Measurements from ENCODE around the gene CACNA1F.

Gene CACNA1F

GRCh38 chrX:49243166-49243565, 10.0 kb upstream of the CACNA1F start:
- no peak for DNase-seq (ENCODE audit: extremely low read depth, low read depth)
- TF ChIP-seq, protein P1, sequence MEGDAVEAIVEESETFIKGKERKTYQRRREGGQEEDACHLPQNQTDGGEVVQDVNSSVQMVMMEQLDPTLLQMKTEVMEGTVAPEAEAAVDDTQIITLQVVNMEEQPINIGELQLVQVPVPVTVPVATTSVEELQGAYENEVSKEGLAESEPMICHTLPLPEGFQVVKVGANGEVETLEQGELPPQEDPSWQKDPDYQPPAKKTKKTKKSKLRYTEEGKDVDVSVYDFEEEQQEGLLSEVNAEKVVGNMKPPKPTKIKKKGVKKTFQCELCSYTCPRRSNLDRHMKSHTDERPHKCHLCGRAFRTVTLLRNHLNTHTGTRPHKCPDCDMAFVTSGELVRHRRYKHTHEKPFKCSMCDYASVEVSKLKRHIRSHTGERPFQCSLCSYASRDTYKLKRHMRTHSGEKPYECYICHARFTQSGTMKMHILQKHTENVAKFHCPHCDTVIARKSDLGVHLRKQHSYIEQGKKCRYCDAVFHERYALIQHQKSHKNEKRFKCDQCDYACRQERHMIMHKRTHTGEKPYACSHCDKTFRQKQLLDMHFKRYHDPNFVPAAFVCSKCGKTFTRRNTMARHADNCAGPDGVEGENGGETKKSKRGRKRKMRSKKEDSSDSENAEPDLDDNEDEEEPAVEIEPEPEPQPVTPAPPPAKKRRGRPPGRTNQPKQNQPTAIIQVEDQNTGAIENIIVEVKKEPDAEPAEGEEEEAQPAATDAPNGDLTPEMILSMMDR (IDR thresholded peaks at IDR 0.05; ENCODE audit: low read depth, low read length) = no peak

DNA sequence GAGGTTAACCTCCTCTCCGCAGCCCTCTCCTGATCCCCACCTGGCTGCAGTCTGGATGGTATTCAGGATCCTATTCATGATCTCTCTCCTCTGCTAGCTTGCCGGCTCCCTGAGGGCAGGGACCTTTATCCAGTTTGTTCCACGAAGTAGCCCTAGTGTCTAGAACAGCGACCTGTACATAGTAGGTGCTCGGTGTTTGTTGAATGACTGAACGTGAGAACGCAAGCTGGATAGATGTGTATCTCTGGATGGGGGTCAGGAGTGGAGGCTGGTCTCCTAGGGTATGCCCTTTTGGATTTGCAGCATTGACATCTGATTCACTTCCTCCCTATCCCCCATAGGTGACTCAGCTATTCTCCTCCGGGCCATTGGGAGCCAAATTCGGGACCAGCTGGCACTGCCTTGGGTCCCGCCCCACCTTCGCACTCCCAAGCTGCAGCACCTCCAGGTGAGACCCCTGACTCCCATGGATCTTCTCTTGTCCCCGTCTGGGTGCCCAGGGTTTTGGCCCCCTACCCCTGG, 9.5 kb upstream of the CACNA1F start:
- DNase-seq (ENCODE audit: extremely low read depth, low read depth) = no peak
- TF ChIP-seq, protein P1 (IDR thresholded peaks at IDR 0.05; ENCODE audit: low read depth, low read length) = no peak

DNA sequence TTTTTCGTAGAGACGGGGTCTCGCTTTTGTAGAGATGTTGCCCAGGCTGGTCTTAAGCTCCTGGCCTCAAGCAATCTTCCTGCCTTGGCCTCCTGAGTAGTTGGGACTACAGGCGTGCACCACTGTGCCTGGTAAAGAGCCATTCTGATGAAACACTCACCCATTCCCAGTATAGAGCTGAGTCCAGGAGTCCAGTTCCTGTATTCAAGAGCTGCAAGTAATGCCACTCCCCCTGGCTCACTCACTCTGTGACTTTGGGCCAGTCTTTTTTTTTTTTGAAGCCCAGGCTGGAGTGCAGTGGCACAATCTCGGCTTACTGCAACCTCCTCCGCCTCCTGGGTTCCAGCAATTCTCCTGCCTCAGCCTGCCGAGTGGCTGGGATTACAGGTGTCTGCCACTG, 5.6 kb upstream of the CACNA1F start:
- TF ChIP-seq, protein P1 (IDR thresholded peaks at IDR 0.05; ENCODE audit: low read depth, low read length) = no peak
- no peak for DNase-seq (ENCODE audit: extremely low read depth, low read depth)

- TF ChIP-seq, protein P1 (IDR thresholded peaks at IDR 0.05; ENCODE audit: low read depth, low read length) = no peak
- no peak for DNase-seq (ENCODE audit: extremely low read depth, low read depth)
Measured at GRCh38 chrX:49237060-49237459, 3.9 kb upstream of the CACNA1F start.

- no peak for DNase-seq (ENCODE audit: extremely low read depth, low read depth)
- TF ChIP-seq, protein P1 (IDR thresholded peaks at IDR 0.05; ENCODE audit: low read depth, low read length) = no peak
Measured at GRCh38 chrX:49233887-49234555, 881 bp upstream of the CACNA1F start.

GRCh38 chrX:49232525-49232924, 615 bp downstream of the CACNA1F start:
- TF ChIP-seq, protein P1 (IDR thresholded peaks at IDR 0.05; ENCODE audit: low read depth, low read length) = no peak

DNA sequence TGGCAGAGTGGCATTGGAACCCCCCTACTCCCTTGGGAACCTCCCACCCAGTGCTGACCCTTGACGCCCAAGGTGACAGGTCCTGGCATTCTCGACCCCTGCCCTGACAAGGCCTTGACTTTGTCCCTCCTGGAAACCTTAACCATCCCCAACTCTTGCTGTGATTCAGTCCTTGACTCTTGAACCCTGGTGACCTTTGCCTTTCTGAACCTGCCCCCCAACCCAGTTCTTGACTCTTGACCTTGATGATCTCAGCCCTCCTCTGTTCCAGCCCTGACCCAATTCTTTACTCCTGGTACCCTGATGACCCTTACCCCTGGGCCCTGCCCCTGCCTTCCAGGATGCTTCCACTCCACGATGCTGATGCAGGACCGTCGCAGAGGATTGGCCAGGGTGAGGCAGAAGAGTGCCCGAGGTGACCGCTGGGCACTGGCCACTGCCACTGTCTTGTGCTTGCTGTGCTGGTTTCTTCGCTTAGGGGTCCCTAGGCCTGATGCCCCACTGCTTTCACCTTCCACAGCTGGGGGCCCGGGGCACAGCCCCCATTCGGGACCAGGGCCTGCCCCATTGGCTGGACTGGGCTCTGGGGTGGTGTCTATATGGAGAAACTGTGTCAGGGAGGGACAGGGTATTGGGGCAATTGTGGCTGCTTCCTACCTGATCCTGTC, 1.7 kb downstream of the CACNA1F start:
- no peak for DNase-seq (ENCODE audit: extremely low read depth, low read depth)
- TF ChIP-seq, protein P1 (IDR thresholded peaks at IDR 0.05; ENCODE audit: low read depth, low read length) = no peak

More at GRCh38 chrX:49232525-49232924, 615 bp downstream of the CACNA1F start:
- no peak for DNase-seq (ENCODE audit: extremely low read depth, low read depth)

All from AG09319 (cell line).